Glomerular visceral epithelial cell (primary cell): ENCODE data around the gene CDC25A.

ENCODE experiments used
- DNase-seq: peaks from one replicate; pipeline ENCODE4 v3.0.0-alpha.2; 2016; ENCODE audit errors: extremely low spot score

CDC25A gene

DNA sequence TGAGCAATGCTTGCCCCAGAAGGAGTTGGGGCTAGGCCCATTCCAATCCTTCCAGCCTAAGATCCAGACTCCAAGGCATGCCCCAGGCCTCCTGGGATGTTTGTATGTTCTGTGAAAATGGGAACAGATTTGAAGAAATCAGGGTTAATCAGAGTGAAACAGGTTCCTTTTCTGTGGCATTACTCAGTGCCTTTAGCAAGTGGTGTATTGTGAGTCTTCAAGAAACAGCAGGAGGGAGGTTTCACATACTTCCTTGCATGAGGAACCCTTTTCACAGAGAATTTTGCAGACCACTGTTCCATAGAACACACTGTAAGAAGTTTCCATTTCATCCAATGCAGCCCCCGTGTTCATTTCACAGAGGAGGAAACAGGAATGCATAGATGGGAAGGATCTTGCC lies 8.4 kb upstream of the CDC25A start:
- DNase-seq = no peak

DNA sequence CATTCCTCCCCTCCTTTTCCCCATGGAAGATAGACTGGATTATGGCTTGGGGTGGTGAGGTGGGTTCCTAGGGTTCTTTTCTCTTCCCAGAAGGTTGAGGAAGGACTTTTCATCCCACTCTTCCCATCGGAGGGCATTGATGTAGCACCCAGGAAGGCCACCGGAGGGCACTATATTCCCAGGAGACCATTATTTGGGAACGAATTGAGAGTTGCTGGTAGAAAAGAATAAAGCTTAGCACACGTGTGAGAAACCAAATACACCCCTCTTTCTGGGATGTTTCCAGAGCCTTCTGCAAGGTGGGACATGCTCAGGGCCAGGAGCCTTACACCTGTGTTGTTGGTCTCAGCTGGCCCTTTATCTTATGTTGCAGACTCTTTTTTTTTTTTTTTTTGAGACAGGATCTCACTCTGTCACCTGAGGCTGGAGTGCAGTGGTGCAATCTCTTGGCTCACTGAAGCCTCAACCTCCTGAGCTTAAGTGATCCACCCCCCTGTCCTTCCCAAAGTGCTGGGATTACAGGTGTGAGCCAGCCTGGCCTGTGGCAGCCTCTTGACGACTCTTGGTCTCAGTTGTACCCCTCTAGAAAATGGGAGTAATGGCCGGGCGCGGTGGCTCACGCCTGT lies 6.3 kb upstream of the CDC25A start:
- peak; percentile 58 for DNase-seq

DNA sequence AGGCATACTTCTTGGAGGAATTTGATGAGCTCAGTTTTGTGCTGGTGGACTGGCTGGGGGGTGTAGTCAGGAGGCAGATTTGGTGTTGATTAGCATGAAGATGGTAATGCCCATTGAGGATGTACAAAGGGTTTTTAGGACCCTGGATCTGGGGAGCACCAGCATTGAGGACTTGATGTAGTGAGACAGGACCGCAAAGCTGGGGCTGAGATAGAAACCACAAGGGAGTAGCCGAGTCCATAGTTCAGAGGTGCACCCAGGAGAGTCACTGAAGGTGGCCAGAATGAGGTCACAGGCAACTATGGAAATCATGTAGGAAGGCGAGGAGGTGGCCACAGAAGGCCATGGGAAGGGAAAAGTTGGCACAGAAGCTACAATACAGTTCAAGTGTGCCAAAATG lies 2.7 kb upstream of the CDC25A start:
- no peak for DNase-seq

DNA sequence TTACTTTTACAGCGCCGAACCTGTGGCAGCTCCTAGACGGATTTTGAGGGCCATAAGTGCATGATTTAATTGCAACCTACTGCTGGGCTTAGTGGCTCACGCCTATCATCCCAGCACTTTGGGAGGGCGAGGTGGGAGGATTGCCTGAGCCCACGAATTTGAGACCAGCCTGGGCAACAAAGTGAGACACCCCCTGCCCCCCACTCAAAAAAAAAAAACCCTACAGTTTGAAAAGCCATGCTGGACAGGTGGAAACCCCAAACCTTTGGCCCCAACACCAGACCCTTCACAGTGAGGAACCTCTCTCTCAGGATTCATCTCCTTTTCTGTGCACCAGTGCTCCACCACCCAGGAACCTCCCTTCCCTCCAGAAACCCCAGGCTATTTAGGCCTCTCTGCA lies 1.1 kb upstream of the CDC25A start:
- no peak for DNase-seq

DNA sequence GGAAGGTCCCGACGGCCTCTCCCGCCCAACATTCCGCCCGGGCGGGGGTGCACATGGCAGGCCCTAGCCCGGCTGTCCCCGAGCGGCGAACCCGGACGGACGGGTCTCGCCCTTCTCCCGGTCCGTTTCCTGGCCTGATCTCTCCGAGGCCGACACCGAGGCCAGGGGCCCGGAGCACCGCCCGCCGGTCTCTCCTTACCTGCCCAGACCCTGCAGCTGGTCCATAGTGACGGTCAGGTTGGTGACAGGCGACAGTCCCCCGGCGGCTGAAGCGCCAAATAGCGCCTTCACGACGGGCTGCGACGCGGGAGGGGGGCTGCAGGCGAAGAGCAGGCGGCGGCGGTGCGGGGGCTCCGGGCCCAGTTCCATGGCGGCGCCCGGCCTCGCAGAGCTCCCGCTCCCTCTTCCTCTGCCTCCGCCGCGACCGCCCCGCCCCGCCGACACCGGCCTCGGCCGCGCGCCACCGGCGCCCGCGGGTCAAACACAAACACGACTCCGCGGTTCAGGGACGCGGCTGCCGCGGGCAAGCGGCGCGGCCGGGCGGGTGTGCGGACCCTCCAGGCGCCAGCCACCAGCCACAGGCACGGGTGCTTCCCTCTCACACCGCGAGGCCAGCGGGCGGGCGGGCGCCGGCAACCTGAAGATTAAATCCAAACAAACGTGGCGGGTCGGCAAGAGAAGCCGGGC lies 495 bp downstream of the CDC25A start:
- peak; percentile 65 for DNase-seq

DNA sequence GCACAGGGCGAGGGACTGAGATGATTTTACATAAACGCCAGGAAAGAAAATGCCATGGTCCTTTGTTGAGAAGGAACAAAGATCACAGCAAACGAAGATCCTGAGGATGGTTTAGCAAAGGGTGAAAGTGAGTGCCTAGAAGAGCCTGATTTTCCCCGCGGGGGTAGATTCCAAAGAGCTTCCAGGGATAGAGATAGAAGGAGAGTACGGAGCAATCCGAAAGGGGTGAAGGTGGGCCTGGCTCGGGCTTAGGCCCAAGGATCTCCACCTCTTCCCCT lies 977 bp downstream of the CDC25A start:
- no peak for DNase-seq

DNA sequence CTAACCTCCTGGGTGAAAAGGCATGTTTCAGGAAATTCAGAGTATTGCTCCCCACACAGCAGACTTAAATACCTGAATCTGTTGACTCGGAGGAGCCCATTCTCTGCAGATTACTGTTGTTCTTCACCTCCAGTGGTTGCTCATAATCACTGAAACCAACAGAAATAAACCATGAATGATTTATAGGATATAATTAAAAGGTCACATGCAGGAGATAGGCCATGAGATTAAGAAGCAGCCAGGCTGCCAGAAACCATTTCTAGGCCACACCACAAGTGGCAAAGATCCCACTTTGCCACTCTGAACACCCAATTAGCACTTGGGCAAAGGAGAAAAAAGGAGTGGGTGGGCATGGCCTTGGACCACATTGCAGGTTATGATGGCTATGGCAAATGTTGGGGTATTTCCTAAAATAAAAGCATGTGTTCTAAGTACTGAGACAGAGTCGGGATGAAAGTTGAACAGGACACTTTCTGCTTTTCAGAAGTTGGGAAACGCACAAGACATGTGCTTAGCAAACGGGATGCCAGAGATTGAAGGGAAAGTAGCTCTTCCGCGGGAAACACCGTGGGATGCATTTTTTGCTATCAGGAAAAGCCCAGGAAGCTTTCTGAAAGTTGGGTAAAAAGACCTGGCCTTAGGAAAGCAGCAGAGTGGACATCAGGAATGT lies 1.5 kb downstream of the CDC25A start:
- DNase-seq = no peak

DNA sequence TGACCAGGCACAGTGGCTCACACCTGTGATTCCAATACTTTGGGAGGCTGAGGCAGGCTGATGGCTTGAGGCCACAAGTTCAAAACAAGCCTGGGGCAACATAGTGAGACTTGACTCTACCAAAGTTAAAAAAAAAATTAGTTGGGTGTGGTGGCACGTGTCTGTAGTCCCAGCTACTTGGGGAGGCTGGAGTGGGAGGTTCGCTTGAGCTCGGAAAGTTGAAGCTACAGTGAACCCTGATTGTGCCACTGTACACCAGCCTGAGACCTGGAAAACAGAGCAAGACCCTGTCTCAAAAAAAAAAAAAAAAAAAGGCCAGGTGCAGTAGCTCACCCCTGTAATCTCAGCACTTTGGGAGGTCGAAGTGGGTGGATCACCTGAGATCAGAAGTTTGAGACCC lies 3.1 kb downstream of the CDC25A start:
- DNase-seq = no peak

DNA sequence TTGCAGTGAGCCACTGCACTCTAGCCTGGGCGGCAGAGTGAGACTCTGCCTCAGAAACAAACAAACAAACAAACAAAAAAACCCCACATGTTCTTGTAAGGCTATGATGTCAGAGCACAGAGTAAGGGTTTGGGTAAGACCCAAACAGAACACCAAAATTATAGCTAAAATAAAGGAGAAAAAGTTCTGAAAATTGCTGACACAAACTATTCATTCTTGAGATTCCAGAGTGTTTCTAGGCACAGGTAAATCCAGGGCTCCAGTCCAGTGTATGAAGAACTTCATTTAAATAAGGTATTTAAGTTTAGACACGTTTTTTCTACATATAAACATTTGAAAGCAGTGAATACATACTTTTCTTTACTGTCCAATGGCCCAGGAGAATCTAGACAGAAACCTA lies 3.9 kb downstream of the CDC25A start:
- no peak for DNase-seq

DNA sequence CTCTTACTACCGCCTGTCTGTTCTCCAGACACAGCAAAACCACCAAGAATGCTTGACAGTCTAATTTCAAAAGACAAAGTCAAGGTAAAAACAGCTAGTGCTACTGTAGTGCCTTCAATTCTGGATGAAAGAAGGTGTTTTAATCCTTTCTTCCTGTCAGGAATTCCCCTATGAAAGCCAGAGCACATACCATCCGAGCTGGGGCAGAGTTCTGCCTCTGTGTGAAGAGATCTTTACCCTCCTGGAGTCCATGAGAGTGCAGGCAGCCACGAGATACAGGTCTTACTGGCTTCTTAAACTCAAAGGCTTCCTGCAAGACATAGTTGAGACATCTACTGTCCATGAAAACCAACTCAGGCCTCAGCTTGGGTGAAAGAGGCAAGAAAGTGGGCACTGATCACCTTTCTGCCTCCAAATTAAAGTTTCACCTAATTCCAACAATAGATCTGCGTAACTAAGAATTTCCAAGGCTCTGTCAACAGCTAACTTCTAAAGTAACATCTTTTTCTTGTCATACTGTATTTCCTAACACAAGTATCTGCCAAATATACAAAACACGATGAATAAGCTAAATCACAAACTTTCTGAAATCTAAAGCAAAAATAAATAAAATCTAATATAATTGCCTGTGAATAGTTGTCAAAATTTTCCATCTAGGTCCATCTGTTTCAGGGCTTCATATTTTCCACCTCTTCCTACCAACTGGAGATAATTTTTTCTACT lies 7.5 kb downstream of the CDC25A start:
- DNase-seq = no peak

DNA sequence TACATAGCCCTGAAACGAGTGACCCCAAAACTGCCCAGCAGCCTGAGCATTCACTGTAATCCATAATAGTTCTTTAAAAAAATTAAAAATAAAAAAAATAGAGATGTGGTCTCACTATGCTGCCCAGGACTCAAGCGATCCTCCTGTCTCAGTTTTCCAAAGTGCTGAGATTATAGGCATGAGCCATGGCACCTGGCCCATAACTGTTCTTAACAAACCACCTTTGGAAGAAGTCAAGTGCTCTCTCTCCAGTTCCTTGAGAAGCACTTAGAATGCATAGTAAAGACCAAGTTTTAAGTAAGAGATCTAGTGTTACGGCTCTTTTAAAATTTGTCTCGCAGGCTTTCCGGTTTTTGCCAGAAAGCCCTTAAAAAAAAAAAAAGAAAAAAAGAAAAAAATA lies 8.2 kb downstream of the CDC25A start:
- no peak for DNase-seq

DNA sequence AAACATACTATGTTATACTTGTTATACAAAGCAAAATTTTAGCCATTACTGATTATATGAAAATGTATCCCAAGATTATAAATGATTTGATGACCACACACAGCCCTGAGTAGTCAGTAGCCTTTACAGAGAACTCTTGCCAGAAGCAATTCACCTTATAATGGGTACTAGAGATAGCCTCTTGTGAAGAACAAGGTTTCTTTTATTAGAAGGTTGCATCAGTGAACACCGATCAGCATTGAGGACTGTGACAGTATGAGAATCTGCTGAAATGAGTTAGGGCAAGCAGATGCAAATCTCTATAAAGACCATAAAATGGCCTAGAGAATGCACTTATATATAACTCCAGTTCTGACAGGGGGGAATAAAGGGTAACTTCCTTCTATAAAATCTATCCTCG lies 10.1 kb downstream of the CDC25A start:
- DNase-seq = no peak

DNA sequence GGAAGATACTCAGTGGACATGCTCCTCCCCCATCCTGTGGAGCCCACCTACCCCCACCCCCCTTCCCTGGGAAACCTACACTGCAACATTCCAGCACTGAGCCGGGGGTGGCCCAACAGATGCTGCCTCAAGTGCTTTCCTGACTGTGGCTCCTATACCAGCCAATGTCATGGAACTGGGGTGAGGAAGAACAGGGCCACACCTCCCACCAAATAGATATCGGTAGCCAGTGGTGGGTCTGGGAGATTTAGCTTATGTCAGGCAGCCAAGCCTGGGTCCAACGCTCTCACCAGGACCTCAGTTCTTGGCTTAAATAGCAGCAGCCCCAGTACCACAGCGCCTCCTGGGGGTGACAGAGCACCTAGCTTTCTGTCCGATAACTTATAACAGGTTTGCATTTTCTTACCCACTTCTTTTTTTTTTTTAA lies 30.3 kb downstream of the CDC25A start:
- peak; percentile 34 for DNase-seq

DNA sequence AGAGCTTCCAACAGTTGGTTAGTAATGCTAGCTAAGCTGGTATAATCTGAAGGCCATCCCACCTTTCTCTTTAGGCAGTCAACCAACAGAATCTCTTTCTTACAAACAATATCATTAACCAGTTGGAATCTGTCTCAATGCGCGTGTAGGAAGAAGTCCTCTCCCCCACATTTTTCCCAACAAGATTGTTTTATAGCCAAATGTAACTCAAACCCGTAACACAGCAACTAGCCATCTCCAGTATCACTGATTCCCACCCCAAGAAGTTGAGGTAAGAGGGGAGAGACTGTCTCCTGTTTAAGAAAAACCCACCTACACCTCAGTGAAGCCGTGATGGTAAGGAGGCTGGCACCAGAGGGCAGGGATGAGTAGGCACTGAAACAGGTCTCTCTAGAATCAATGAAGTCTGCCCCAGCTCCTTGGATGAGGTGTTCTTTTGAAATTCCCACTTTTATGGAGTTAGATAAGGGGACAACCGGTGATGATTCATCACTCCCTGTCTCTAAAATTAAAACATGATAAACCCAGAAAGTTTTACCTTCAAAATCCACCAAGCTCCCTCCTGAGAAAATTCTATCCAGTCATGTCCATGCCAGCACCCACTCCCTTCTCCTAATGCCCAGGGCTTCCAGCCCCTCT lies 30.9 kb downstream of the CDC25A start:
- DNase-seq = peak; percentile 20

DNA sequence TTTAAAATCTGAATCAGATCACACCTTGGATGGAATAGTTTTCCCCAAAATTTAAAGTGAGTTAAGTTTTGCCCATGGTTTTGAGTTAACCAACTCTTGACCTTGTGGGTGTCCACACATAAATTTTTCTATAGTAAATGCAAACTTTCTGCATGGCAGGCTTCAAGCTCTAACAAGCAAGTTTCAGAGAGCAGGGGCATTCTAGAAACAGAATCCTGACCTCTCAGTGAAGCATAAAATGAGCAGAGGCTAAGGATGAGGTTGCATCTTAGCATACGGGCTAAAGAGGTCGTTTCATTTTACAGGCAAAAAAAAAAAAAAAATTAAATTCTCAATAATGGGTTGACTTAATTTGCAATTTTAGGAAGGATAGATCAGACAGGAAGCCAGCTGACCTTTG lies 32.1 kb downstream of the CDC25A start:
- no peak for DNase-seq

DNA sequence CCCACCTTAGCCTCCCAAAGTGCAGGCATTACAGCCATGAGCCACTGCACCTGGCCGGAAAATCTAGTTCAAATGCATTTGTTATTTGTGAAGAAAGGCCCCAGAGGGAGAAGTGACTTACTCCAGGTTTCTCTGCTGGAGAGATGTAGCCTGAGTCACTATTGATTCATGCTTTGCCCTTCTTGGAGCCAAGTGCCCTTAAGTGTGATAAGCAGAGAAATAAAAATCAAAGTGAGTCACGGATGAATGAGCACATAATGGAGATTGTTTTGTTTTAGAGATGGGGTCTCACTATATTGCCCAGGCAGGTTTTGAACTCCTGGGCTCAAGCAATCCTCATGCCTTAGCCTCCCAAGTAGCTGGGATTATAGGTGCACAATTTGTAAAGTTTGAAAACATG lies 33.1 kb downstream of the CDC25A start:
- DNase-seq = peak; percentile 65

DNA sequence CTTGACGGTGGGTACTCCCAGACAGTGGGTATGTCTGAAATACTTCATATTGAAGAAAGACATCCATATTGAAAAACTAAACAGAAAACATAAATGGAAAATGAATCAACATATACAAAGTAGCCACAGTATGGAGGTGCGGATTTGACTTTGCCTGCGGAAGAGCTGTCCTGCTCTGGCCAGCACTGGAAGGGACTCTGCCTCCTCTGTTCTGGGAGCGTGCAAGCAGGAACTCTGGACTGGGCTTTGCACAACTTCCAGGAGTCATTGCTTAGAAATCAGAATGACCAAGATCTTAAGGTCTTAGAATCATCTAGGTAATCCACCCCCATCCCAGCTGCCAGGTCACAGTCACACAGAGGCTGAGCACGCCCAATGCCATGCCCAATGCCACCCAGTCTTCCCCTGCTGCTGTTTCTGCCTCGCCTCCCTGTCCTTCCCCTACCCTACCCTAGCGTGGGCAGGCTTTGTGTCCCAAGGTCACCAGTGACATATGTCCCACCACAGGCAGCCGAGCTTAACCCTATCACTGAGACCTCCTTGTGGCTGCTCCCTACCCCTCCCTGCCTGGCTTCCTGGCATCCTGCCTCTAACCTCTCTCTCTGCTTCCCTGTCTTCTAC lies 36.3 kb downstream of the CDC25A start:
- no peak for DNase-seq

DNA sequence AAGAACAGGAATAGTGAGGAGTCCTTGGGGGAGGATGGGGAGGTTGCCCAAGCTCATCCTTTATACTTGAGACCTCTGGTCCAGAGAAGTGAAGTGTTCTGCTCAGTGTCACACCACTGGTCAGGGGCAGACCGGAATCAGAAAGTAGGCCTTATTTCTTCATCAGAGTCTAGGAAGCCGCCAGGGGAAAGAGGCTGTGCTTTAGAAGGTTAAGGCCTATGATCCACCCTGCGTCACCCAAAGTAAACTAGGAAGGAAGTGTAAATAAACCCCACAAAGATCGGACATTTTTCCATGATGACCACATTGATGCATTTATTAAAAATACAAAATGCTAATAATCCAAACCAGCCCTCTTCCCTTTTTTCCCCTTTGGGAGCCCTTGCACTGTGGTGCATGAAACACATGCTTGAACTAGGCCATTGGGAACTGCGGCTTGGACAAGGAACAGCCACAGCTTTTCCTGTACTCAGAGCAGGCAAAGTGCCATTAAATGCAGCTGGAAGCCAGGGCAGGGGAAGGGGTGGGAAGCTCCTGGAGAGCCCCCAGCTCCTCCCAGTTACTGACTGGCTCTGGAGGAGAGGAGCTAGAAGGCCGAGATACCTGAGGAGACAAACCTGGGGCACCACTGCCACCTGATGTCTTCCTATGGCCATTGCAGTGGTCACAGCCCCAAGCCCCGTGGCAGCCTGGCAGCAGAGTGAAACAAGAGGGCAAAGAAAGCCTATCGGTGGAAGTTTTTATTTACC lies 37.0 kb downstream of the CDC25A start:
- peak; percentile 85 for DNase-seq

DNA sequence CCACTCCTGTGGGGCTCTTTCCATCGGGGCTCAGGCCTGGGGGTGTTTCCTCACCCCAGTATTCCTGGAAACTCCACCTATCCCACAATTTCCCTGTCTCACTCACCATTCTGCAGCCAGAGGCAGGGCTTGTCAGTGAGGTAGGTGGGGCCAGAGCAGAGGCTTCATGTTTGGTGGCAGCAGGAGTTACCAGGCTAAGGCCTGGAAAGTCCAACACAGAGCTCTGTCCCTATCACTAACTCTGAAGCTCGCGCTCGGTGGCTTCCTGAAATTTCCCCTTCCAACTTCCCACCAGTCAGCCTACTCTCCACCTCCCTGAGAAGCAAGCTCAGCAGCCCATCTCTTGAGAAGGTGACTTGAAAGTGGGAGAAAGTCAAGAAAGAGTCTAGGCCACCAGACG lies 44.2 kb downstream of the CDC25A start:
- DNase-seq = no peak

DNA sequence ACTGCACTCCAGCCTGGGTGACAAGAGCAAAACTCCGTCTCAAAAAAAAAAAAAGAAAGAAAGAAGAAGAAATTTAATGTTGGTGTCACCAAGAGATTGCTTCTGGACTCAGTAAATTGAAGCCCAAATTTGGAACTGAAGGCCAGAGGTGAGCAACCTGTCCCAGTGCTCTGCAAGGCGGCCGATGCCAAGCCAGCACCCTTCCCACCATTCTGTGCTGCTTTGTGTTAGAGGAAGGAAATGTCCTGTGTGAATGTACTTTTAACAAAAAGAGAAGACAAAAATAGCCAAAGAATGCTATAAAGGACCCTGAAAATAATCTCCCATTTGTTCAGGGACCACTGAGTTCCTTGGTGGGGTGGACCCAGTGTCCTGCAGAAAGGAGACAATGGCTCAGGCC lies 44.6 kb downstream of the CDC25A start:
- no peak for DNase-seq

DNA sequence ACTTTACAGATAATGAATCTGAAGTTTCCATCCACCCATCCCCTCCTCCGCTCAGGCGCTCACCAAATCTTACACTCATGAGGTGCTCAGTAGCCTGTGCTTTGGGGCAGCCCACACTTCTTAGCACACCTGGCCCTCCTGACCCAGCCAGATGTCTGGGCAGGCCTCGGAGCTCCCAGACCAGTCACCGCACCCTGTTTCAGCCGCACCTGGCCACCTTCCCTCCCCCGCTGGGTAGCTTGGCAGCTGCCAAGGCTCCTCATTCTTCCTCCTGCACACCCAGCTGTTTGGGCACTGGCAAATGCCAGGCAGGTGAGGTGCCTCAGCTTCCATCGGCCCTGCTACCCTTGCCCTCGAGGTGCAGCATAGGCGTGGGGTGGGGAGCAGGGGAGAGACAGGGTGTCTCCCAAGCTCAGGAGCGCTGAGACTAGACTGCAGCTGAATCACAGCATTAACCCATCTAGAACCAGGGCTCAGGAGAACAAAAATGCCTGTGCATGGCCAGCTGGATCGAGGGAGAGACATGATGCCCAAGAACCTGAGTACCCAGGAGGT lies 45.8 kb downstream of the CDC25A start:
- DNase-seq = no peak
